GM21529 (cell line): ENCODE results near the gene MACROD2.
"Not testable (repeated sequence)": the region's sequence is repeated elsewhere in the genome, so short reads cannot be mapped to it uniquely, and the experiment has no call there.

Experiments used
- ATAC-seq: cut with Tn5 transposase; IDR thresholded peaks from one replicate; pipeline ENCODE4 v1.9.1; 2021; ENCODE audit not compliant: unreplicated experiment

The MACROD2 gene

GRCh38 chr20:14451458-14451857 is 456.1 kb downstream of the MACROD2 start:
- no peak for ATAC-seq

GRCh38 chr20:14453259-14453658 is 457.9 kb downstream of the MACROD2 start:
- no peak for ATAC-seq

- no peak for ATAC-seq
Observed at GRCh38 chr20:14454296-14454695, 459.0 kb downstream of the MACROD2 start.

- ATAC-seq, result not testable (repeated sequence)
Observed at GRCh38 chr20:14467104-14467827, 471.9 kb downstream of the MACROD2 start.

GRCh38 chr20:14470231-14470899 is 475.0 kb downstream of the MACROD2 start:
- ATAC-seq, result no peak

GRCh38 chr20:14470977-14471661 is 475.8 kb downstream of the MACROD2 start:
- ATAC-seq, result no peak

GRCh38 chr20:14477125-14477524 is 481.8 kb downstream of the MACROD2 start:
- ATAC-seq, result no peak

- ATAC-seq, result no peak
Observed at GRCh38 chr20:14478126-14478525, 482.8 kb downstream of the MACROD2 start.

GRCh38 chr20:14481863-14482262 is 486.5 kb downstream of the MACROD2 start:
- ATAC-seq, result no peak

- no peak for ATAC-seq
Observed at GRCh38 chr20:14488212-14488611, 492.9 kb downstream of the MACROD2 start.

- no peak for ATAC-seq
Observed at GRCh38 chr20:14488756-14489479, 493.6 kb downstream of the MACROD2 start.

GRCh38 chr20:14489544-14489943 is 494.2 kb downstream of the MACROD2 start:
- no peak for ATAC-seq

- ATAC-seq, result no peak
Observed at GRCh38 chr20:14491436-14491835, 496.1 kb downstream of the MACROD2 start.

- ATAC-seq, result no peak
Observed at GRCh38 chr20:14493408-14493807, 498.1 kb downstream of the MACROD2 start.

- no peak for ATAC-seq
Observed at GRCh38 chr20:14494355-14494754, 499.0 kb downstream of the MACROD2 start.

GRCh38 chr20:14495066-14495465 is 499.8 kb downstream of the MACROD2 start:
- no peak for ATAC-seq

- ATAC-seq, result no peak
Observed at GRCh38 chr20:14497004-14497403, 501.7 kb downstream of the MACROD2 start.

GRCh38 chr20:14498772-14499171 is 503.5 kb downstream of the MACROD2 start:
- no peak for ATAC-seq

GRCh38 chr20:14505476-14505875 is 510.2 kb downstream of the MACROD2 start:
- no peak for ATAC-seq

- ATAC-seq, result no peak
Observed at GRCh38 chr20:14507711-14508110, 512.4 kb downstream of the MACROD2 start.

GRCh38 chr20:14510341-14510740 is 515.0 kb downstream of the MACROD2 start:
- ATAC-seq, result no peak
